ENCODE measurements around the gene PMEPA1.

The PMEPA1 gene

DNA sequence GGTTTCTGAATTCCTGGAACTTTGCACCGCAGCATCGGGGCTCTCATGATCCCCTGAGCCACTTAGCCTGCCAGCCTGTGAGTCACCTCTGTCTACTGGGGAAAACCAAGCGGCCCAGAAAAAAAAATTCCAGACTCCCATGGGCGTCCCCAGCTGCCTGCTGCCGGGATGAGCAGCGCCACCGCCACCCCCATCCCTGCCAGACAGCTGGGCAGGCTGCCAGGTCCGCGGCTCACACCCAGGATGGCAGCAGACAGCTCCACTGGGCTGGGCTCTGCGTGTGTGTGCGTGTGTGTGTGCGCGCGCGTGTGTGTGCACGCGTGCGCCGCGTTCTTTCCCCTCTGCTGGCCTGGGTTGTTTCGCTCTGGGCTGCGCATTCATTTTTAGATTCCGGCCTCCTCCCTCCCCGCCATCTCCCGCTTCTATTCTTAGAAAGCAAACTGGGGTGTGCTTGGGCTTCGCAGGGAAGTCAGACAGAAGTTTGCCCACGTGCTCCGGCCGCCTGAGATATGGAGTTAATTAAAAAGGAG lies 38.9 kb upstream of the PMEPA1 start:
- 86 to 88% methylated on average over 23 to 25 of the region's 29 CpGs for WGBS, 2 experiments (ENCODE audit: insufficient coverage in 2 of 2)
- no peaks in the 10 kb centered on the region for H3K36me3 ChIP-seq (ENCODE audit: control insufficient read depth, insufficient read depth, low read length)
- no peak overlapping the region for H3K27ac ChIP-seq (ENCODE audit: low read depth, low read length, severe bottlenecking)
- H3K9me3 ChIP-seq (ENCODE audit: control insufficient read depth, low read length): no peaks in the 10 kb centered on the region
- H3K4me1 ChIP-seq (ENCODE audit: control insufficient read depth, insufficient read depth, low read length, poor library complexity, severe bottlenecking): peaks cover 19% of the 10 kb centered on the region
- no peak overlapping the region for H3K4me3 ChIP-seq (ENCODE audit: extremely low read depth, insufficient read depth, low read length, poor library complexity, severe bottlenecking)

DNA sequence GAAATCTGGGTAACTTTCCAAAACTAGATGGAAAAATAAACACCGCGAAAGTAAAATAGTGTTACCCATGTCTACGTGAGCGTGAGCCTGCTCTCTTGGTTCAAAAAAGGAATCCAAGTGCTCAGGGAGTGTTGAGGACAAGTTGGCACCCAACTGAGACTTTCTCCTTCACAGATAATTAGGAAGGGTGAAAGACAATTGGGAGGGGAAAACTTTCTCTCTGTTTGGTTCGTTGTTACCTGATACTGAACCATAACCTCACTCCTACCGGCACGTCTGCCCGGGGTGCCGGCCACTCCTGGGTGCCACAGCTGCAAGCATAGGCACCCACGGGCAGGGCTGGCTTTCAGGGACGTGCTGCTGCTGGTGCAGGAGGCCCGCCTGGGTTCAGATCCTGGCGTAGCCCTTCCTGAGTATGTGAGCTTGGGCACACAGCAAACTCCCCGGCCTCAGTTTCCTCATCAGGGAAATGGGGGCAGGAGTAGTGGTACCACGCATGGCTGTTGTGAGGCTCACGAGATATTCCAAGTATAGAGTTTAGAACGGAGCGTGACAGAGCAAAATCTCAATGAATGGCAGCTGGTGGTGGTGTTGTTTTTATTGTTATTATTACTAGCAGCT lies 38.2 kb upstream of the PMEPA1 start:
- WGBS, 2 experiments (ENCODE audit: insufficient coverage in 2 of 2): 83 to 92% methylated on average over 11 to 14 of the region's 18 CpGs

DNA sequence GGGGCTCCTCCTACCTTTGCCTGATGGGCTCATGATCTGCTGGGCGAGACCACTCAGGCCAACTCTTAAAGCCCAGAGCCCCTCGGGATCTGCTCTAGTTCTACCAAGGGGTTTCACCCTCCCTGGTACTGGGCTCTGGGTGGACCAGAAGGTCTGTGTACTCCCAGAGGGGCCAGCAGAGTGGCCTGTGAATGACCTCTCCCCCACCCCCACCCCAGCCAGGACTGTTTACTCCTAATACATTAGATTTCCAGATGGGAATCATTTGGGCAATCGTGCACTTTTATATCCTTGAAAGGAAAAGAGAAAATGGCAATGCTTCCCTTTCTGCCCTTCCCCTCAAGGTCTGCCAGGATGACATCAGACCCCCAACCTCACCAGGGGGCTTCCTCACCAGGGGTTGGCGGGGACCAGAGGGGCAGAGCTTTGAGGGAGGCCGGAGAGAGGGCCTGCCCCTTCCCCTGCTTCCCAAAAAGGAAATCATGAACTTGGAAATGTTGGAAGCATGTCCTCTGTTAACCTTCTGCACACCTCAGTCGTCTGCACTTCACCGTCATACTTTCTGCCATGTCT lies 37.1 kb upstream of the PMEPA1 start:
- H3K9me3 ChIP-seq (ENCODE audit: control insufficient read depth, low read length): no peaks in the 10 kb centered on the region
- H3K27ac ChIP-seq (ENCODE audit: low read depth, low read length, severe bottlenecking): no peak overlapping the region
- no peak overlapping the region for H3K4me3 ChIP-seq (ENCODE audit: extremely low read depth, insufficient read depth, low read length, poor library complexity, severe bottlenecking)
- 77 to 83% methylated on average over 2 to 3 of the region's 7 CpGs for WGBS, 2 experiments (ENCODE audit: insufficient coverage in 2 of 2)
- H3K36me3 ChIP-seq (ENCODE audit: control insufficient read depth, insufficient read depth, low read length): no peaks in the 10 kb centered on the region
- peaks cover 19% of the 10 kb centered on the region for H3K4me1 ChIP-seq (ENCODE audit: control insufficient read depth, insufficient read depth, low read length, poor library complexity, severe bottlenecking)

More for the DNA sequence above, 38.2 kb upstream of the PMEPA1 start:
- Histone ChIP-seq H3K27ac (ENCODE audit: low read depth, low read length, severe bottlenecking) (no peak overlapping the region), H3K4me1 (ENCODE audit: control insufficient read depth, insufficient read depth, low read length, poor library complexity, severe bottlenecking) (peaks cover 19% of the 10 kb centered on the region), H3K4me3 (ENCODE audit: extremely low read depth, insufficient read depth, low read length, poor library complexity, severe bottlenecking) (no peak overlapping the region), H3K9me3 (ENCODE audit: control insufficient read depth, low read length) (no peaks in the 10 kb centered on the region), H3K36me3 (ENCODE audit: control insufficient read depth, insufficient read depth, low read length) (no peaks in the 10 kb centered on the region)

DNA sequence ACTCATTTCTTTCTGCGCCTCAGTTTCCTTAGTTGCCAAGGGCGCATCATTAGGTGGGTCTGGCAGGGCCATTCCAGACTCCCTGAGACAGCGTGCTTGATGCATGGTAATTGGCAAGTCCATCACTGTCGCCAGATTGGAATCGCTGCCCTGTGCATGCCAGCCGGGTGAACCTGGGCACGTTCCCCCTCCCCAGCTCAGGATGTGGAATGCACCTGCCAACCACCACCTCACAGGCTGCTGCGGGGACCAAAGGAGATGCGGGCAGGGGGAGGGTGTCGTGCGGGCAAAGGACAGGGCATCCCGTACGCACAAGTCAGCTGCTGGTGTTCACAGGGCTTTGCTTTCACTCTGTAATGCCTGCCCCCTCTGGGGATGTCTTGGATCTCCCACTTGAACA lies 36.4 kb upstream of the PMEPA1 start:
- H3K27ac ChIP-seq (ENCODE audit: low read depth, low read length, severe bottlenecking): no peak overlapping the region
- H3K36me3 ChIP-seq (ENCODE audit: control insufficient read depth, insufficient read depth, low read length): no peaks in the 10 kb centered on the region
- no peak overlapping the region for H3K4me3 ChIP-seq (ENCODE audit: extremely low read depth, insufficient read depth, low read length, poor library complexity, severe bottlenecking)
- no peaks in the 10 kb centered on the region for H3K9me3 ChIP-seq (ENCODE audit: control insufficient read depth, low read length)
- 96 to 97% methylated on average over 9 to 13 of the region's 13 CpGs for WGBS, 2 experiments (ENCODE audit: insufficient coverage in 2 of 2)
- H3K4me1 ChIP-seq (ENCODE audit: control insufficient read depth, insufficient read depth, low read length, poor library complexity, severe bottlenecking): peaks cover 19% of the 10 kb centered on the region

DNA sequence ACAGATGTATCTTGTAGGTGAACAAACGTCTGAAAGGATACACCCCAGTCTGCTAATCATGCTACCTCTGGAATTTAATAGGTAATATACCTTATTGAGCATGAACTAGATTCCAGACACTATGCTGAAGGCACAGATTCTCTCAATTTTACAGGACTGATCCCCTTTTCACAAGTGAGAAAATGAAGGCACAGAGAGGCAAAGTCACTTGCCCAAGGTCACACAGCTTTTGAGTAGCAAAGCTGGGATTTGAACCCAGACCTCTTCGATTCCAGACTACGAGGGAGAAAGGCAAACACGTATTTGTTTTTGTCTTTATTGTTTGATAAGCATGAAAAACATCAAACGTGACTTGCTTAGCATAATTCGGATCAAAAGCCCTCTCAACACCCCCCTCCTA lies 34.4 kb upstream of the PMEPA1 start:
- Histone ChIP-seq H3K4me3 (ENCODE audit: extremely low read depth, insufficient read depth, low read length, poor library complexity, severe bottlenecking) (no peak overlapping the region), H3K36me3 (ENCODE audit: control insufficient read depth, insufficient read depth, low read length) (no peaks in the 10 kb centered on the region)
- WGBS, 2 experiments (ENCODE audit: insufficient coverage in 2 of 2): 86 to 100% methylated on average over 2 of the region's 6 CpGs

DNA sequence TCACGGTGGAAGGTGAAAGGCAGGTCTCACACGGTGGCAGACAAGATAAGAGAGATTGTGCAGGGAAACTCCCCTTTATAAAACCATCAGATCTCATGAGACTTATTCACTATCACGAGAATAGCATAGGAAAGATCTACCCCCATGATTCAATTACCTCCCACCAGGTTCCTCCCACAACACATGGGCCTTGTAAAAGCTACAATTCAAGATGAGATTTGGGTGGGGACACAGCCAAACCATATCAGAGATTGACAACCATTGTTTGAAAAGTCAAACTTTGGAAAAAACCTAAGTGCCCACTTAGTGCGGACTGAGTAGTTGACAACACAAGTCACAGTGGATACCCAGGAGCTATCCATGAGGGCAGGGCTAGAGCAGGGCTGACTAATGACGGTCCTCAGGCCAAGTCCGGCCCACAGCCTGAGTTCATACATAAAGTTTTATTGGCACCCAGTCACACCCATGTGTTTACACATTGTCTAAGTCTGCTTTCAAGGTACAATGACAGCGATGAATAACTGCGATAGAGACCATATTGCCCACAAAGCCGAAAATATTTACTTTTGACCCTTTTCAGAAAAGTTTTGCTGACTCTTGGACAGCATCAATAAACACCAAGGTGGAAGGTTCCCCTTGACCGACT lies 33.8 kb upstream of the PMEPA1 start:
- no peak overlapping the region for H3K27ac ChIP-seq (ENCODE audit: low read depth, low read length, severe bottlenecking)
- no peaks in the 10 kb centered on the region for H3K36me3 ChIP-seq (ENCODE audit: control insufficient read depth, insufficient read depth, low read length)
- 95% methylated on average over 6 to 8 of the region's 10 CpGs for WGBS, 2 experiments (ENCODE audit: insufficient coverage in 2 of 2)
- H3K4me1 ChIP-seq (ENCODE audit: control insufficient read depth, insufficient read depth, low read length, poor library complexity, severe bottlenecking): peaks cover 9% of the 10 kb centered on the region
- H3K9me3 ChIP-seq (ENCODE audit: control insufficient read depth, low read length): no peaks in the 10 kb centered on the region
- H3K4me3 ChIP-seq (ENCODE audit: extremely low read depth, insufficient read depth, low read length, poor library complexity, severe bottlenecking): no peak overlapping the region

More for the DNA sequence above, 34.4 kb upstream of the PMEPA1 start:
- Histone ChIP-seq H3K9me3 (ENCODE audit: control insufficient read depth, low read length) (no peaks in the 10 kb centered on the region), H3K27ac (ENCODE audit: low read depth, low read length, severe bottlenecking) (no peak overlapping the region), H3K4me1 (ENCODE audit: control insufficient read depth, insufficient read depth, low read length, poor library complexity, severe bottlenecking) (peaks cover 16% of the 10 kb centered on the region)

DNA sequence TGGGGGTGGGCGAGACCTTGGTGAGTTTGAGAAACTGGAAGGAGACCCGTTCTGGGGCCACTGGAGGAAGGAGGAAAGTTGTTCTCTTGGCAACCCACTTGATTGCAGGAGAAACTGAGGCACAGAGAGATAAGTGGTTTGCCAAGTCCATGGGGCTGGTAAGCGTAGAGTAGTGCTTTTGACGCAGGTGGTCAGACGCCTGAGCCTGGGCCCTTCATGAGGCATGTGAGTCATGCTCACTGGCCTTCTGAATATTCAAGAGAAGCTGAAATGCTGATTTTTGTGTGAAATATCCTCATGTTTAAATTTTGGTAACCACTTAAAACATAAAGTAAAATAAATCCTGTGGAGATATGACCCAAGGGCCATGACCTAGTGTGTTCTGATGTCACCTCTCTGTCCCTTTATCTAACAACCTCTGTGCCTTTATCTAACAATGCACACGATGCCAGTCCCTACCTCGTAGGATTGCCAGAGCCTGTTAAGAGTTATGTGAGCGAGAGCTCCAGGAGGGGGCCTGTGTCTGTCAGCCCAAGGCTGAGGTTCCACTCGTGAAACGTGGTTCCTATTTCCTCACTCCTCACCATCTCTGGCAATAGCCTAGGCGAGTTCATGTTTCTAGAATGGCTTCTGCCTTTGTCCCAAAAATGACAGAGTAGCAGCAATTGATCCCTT lies 32.8 kb upstream of the PMEPA1 start:
- H3K36me3 ChIP-seq (ENCODE audit: control insufficient read depth, insufficient read depth, low read length): no peaks in the 10 kb centered on the region
- no peaks in the 10 kb centered on the region for H3K9me3 ChIP-seq (ENCODE audit: control insufficient read depth, low read length)
- H3K4me1 ChIP-seq (ENCODE audit: control insufficient read depth, insufficient read depth, low read length, poor library complexity, severe bottlenecking): peaks cover 6% of the 10 kb centered on the region
- no peak overlapping the region for H3K27ac ChIP-seq (ENCODE audit: low read depth, low read length, severe bottlenecking)
- WGBS, 2 experiments (ENCODE audit: insufficient coverage in 2 of 2): 69 to 78% methylated on average over 8 to 9 of the region's 11 CpGs
- no peak overlapping the region for H3K4me3 ChIP-seq (ENCODE audit: extremely low read depth, insufficient read depth, low read length, poor library complexity, severe bottlenecking)

DNA sequence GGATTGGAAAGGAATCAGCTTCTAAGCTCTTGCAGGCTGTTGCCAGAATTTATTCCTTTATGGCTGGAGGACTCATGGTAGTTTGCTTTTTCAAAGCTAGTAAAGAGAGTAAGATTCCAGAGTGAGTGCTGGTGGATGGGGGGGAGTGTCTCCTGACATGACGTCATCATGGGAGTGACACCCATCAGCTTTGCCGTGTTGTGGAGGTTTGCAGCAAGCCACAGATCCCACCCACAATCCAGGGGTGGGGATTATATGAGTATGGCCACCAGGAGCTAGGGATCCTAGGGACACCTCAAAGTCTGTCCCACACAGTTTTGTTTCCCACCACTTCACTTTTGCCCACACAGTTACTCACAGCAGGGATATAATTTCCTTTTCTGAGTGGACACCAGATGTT lies 28.7 kb upstream of the PMEPA1 start:
- Histone ChIP-seq H3K27ac (ENCODE audit: low read depth, low read length, severe bottlenecking) (no peak overlapping the region), H3K9me3 (ENCODE audit: control insufficient read depth, low read length) (no peaks in the 10 kb centered on the region), H3K4me1 (ENCODE audit: control insufficient read depth, insufficient read depth, low read length, poor library complexity, severe bottlenecking) (no peaks in the 10 kb centered on the region), H3K4me3 (ENCODE audit: extremely low read depth, insufficient read depth, low read length, poor library complexity, severe bottlenecking) (no peak overlapping the region), H3K36me3 (ENCODE audit: control insufficient read depth, insufficient read depth, low read length) (no peaks in the 10 kb centered on the region)
- WGBS, 2 experiments (ENCODE audit: insufficient coverage in 2 of 2): 33% methylated on average over 1 of the region's 2 CpGs; no CpG with 5 or more reads in 1 of the 2 experiments

DNA sequence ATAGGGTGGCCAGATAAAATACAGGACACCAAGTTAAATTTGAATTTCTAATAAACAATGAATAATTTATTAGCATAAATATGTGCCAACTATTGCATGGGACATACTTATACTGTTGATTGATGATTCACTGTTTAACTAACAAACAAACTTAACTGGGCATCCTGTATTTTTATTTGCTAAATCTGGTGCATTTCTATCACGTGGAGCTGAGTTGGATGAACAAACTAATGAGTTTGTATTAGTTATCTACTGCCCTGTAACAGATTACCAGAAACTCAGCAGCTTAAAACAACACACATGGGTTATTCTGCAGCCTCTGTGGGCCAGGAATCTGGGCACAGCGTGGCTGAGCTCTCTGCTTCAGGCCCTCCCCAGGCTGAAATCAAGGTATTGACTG lies 28.2 kb upstream of the PMEPA1 start:
- Histone ChIP-seq H3K9me3 (ENCODE audit: control insufficient read depth, low read length) (no peaks in the 10 kb centered on the region), H3K36me3 (ENCODE audit: control insufficient read depth, insufficient read depth, low read length) (no peaks in the 10 kb centered on the region), H3K27ac (ENCODE audit: low read depth, low read length, severe bottlenecking) (no peak overlapping the region), H3K4me3 (ENCODE audit: extremely low read depth, insufficient read depth, low read length, poor library complexity, severe bottlenecking) (no peak overlapping the region), H3K4me1 (ENCODE audit: control insufficient read depth, insufficient read depth, low read length, poor library complexity, severe bottlenecking) (no peaks in the 10 kb centered on the region)
- 63 to 88% methylated on average over 1 of the region's 2 CpGs for WGBS, 2 experiments (ENCODE audit: insufficient coverage in 2 of 2)

DNA sequence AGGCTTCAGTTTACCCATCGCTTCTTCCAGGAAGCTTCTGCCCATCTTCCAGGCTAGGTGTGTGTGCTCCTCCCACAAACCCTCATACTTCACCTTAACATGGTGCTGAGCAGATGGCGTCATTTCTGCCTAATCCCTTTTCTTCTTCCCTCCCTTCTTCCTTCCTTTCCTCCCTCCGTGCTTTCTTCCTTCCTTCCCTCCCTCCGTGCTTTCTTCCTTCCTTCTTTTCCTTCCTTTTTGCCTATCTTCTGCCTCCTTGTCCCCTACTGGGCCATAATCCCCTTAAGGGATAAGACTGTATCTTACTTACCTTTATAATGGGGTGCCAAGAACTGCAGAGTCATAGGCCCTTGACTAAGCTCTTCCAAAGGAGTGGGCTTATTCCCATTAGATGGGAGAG lies 27.5 kb upstream of the PMEPA1 start:
- Histone ChIP-seq H3K27ac (ENCODE audit: low read depth, low read length, severe bottlenecking) (no peak overlapping the region), H3K4me1 (ENCODE audit: control insufficient read depth, insufficient read depth, low read length, poor library complexity, severe bottlenecking) (no peaks in the 10 kb centered on the region), H3K36me3 (ENCODE audit: control insufficient read depth, insufficient read depth, low read length) (no peaks in the 10 kb centered on the region), H3K9me3 (ENCODE audit: control insufficient read depth, low read length) (no peaks in the 10 kb centered on the region), H3K4me3 (ENCODE audit: extremely low read depth, insufficient read depth, low read length, poor library complexity, severe bottlenecking) (no peak overlapping the region)
- WGBS, 2 experiments (ENCODE audit: insufficient coverage in 2 of 2): 87 to 94% methylated on average over 3 to 4 of the region's 4 CpGs
